Neural cell (in vitro differentiated cells): ENCODE results near the gene EVC. TPM values are rescaled to one million over a fixed set of nuclear protein-coding genes. Genes with fewer than 3 reads are reported as not detected.

Source experiments
- H2AFZ ChIP-seq: fragments of 200-600, 300-800 bp; sonication (generic), shearing (Covaris generic); 2 replicates; pipeline ENCODE4 v1.6.0; 2014; ENCODE audit warnings: low read depth, mild to moderate bottlenecking, antibody characterized with exemption, low read length, moderate library complexity
- H3F3A ChIP-seq: fragments of 200-600 bp; shearing (Covaris generic); 2 replicates; pipeline ENCODE4 v1.6.1; 2016; ENCODE audit warnings: mild to moderate bottlenecking, moderate library complexity, mixed read lengths, antibody characterized with exemption, low read length; ENCODE audit not compliant: insufficient read depth, poor library complexity, severe bottlenecking
- H3K27ac ChIP-seq: fragments of 200-600, 300-800 bp; sonication (generic), shearing (Covaris generic); 2 replicates; pipeline ENCODE4 v1.5.1; 2014; ENCODE audit warnings: mild to moderate bottlenecking, low read length, moderate library complexity
- H3K27me3 ChIP-seq: fragments of 300-800, 200-600 bp; sonication (generic), shearing (Covaris generic); 2 replicates; pipeline ENCODE4 v1.6.0; 2014; ENCODE audit warnings: mild to moderate bottlenecking, low read depth, low read length, moderate library complexity; ENCODE audit not compliant: insufficient read depth
- H3K36me3 ChIP-seq: fragments of 300-800, 200-600 bp; sonication (generic), shearing (Covaris generic); 2 replicates; pipeline ENCODE4 v1.5.1; 2014; ENCODE audit warnings: mild to moderate bottlenecking, antibody characterized with exemption, low read length, moderate library complexity; ENCODE audit not compliant: insufficient read depth
- H3K4me2 ChIP-seq: fragments of 300-800, 200-600 bp; sonication (generic), shearing (Covaris generic); 2 replicates; pipeline ENCODE4 v1.6.0; 2014; ENCODE audit warnings: mild to moderate bottlenecking, low read length
- H3K4me3 ChIP-seq: fragments of 300-800, 200-600 bp; sonication (generic), shearing (Covaris generic); 2 replicates; pipeline ENCODE4 v1.5.1; 2014; ENCODE audit warnings: mild to moderate bottlenecking, low read length, moderate library complexity
- H3K79me2 ChIP-seq: fragments of 200-600 bp; shearing (Covaris generic); replicated peaks from 2 replicates; pipeline ENCODE4 v1.6.0; 2014; ENCODE audit warnings: mild to moderate bottlenecking, low read length, moderate library complexity; ENCODE audit not compliant: insufficient read depth
- H3K9ac ChIP-seq: fragments of 300-800, 200-600 bp; sonication (generic), shearing (Covaris generic); 2 replicates; pipeline ENCODE4 v1.6.1; 2016; ENCODE audit warnings: mild to moderate bottlenecking, low read length, mixed read lengths
- H3K9me2 ChIP-seq: fragments of 200-600 bp; shearing (Covaris generic); 2 replicates; pipeline ENCODE4 v1.6.1; 2016; ENCODE audit warnings: mild to moderate bottlenecking, low read length, mixed read lengths; ENCODE audit not compliant: insufficient read depth
- H3K9me3 ChIP-seq: fragments of 200-600, 300-800 bp; sonication (generic), shearing (Covaris generic); 2 replicates; pipeline ENCODE4 v1.6.1; 2016; ENCODE audit warnings: mild to moderate bottlenecking, mixed run types, low read length, moderate library complexity, mixed read lengths
- H4K20me1 ChIP-seq: fragments of 200-600 bp; shearing (Covaris generic); 2 replicates; pipeline ENCODE4 v1.6.1; 2016; ENCODE audit warnings: mild to moderate bottlenecking, mixed run types; ENCODE audit not compliant: insufficient read depth
- CTCF ChIP-seq: fragments of 450-650 bp; IDR thresholded peaks from 2 replicates; pipeline ENCODE4 v1.5.1; 2014; ENCODE audit warnings: antibody characterized with exemption, mild to moderate bottlenecking, moderate library complexity; ENCODE audit not compliant: poor library complexity, severe bottlenecking
- EP300 ChIP-seq: fragments of 450-650 bp; conservative IDR thresholded peaks from 2 replicates; pipeline ENCODE4 v1.6.1; 2014; ENCODE audit warnings: antibody characterized with exemption, mild to moderate bottlenecking, moderate library complexity; ENCODE audit not compliant: poor library complexity, severe bottlenecking
- EZH2 ChIP-seq: fragments of 200-600, 300-800 bp; shearing (Covaris generic), sonication (generic); IDR thresholded peaks from 2 replicates; pipeline ENCODE4 v1.6.1; 2014; ENCODE audit warnings: antibody characterized with exemption, low read length, borderline replicate concordance, mild to moderate bottlenecking; ENCODE audit not compliant: insufficient read depth, poor library complexity, severe bottlenecking
- MXI1 ChIP-seq: fragments of 450-650 bp; conservative IDR thresholded peaks from 2 replicates; pipeline ENCODE4 v1.6.1; 2014; ENCODE audit warnings: antibody characterized with exemption, mild to moderate bottlenecking; ENCODE audit not compliant: poor library complexity, severe bottlenecking
- POLR2AphosphoS5 ChIP-seq: IDR thresholded peaks from 2 replicates; pipeline ENCODE4 v1.6.1; 2012
- RAD21 ChIP-seq: fragments of 450-650 bp; conservative IDR thresholded peaks from 2 replicates; pipeline ENCODE4 v1.6.1; 2014; ENCODE audit warnings: antibody characterized with exemption, mild to moderate bottlenecking, moderate library complexity
- REST ChIP-seq: IDR thresholded peaks from 2 replicates; pipeline ENCODE4 v1.6.1; 2012; ENCODE audit warnings: borderline replicate concordance
- SMC3 ChIP-seq: fragments of 450-650 bp; conservative IDR thresholded peaks from 2 replicates; pipeline ENCODE4 v1.6.1; 2014; ENCODE audit warnings: antibody characterized with exemption, mild to moderate bottlenecking, moderate library complexity; ENCODE audit not compliant: poor library complexity
- TAF1 ChIP-seq: IDR thresholded peaks from 2 replicates; pipeline ENCODE4 v1.6.1; 2012; ENCODE audit warnings: low read depth
- polyA plus RNA-seq: library from polyadenylated mRNA; depleted of rRNA; stranded (reverse); fragments of >200 nt; gene quantifications from 2 replicates; pipeline ENCODE4 v1.2.3, GENCODE V29; 2014

EVC gene
- polyA plus RNA-seq, 1 donor from 2014 or later = 0.48 TPM

- H3K9me3 ChIP-seq = no peaks in the 10 kb centered on the region
- H3K27me3 ChIP-seq = no peaks in the 10 kb centered on the region
- H2AFZ ChIP-seq = no peak overlapping the region
- no peaks in the 10 kb centered on the region for H3K9me2 ChIP-seq
- H4K20me1 ChIP-seq = no peaks in the 10 kb centered on the region
- H3K79me2 ChIP-seq = no peaks in the 10 kb centered on the region
- no peak overlapping the region for H3K4me2 ChIP-seq
- H3K36me3 ChIP-seq = no peaks in the 10 kb centered on the region
- TF ChIP-seq RAD21 (no peak), MXI1 (no peak), REST (no peak), SMC3 (no peak), POLR2AphosphoS5 (no peak), CTCF (no peak), EP300 (no peak), EZH2 (no peak), TAF1 (no peak)
- H3K9ac ChIP-seq = no peak overlapping the region
- no peak overlapping the region for H3K4me3 ChIP-seq
- no peaks in the 10 kb centered on the region for H3F3A ChIP-seq
- H3K27ac ChIP-seq = no peak overlapping the region
These were observed 93.7 kb downstream of the EVC start for GRCh38 chr4:5804656-5805055.

GRCh38 chr4:5805270-5805669, 94.3 kb downstream of the EVC start:
- Histone ChIP-seq H3K4me2 (no peak overlapping the region), H3K79me2 (no peaks in the 10 kb centered on the region), H3F3A (no peaks in the 10 kb centered on the region), H3K27me3 (no peaks in the 10 kb centered on the region), H3K9me2 (no peaks in the 10 kb centered on the region), H3K36me3 (no peaks in the 10 kb centered on the region), H3K4me3 (no peak overlapping the region), H3K9ac (no peak overlapping the region), H3K27ac (no peak overlapping the region), H3K9me3 (no peaks in the 10 kb centered on the region), H4K20me1 (no peaks in the 10 kb centered on the region), H2AFZ (no peak overlapping the region)
- no peak for TF ChIP-seq SMC3
- no peak for TF ChIP-seq RAD21
- TF ChIP-seq CTCF = no peak
- no peak for TF ChIP-seq MXI1
- TF ChIP-seq EZH2 = no peak
- TF ChIP-seq REST = no peak
- no peak for TF ChIP-seq TAF1
